ENCODE data around the gene DDX46. TPM values are rescaled to one million over a fixed set of nuclear protein-coding genes. Genes with fewer than 3 reads are reported as not detected.

DDX46 gene
- total and polyA plus RNA-seq, 2 of the 8 experiments (the other 6 are each of a cell fraction or from before 2014, with no cell fraction given), result 22.6 to 110 TPM

GRCh38 chr5:134821841-134822240, 63.3 kb downstream of the DDX46 start:
- Histone ChIP-seq H3K4me1 (replicated peaks in 1 of 4; ENCODE audit: control insufficient read depth in 3 of 4, insufficient read depth in 4 of 4, low read length in 3 of 4) (no peaks in the 10 kb centered on the region), H3K56ac (replicated peaks; ENCODE audit: insufficient read length, low read depth, low read length) (no peak overlapping the region), H2BK12ac (ENCODE audit: low read depth, low read length) (no peak overlapping the region), H3K23ac (ENCODE audit: insufficient read length) (no peak overlapping the region), H3K4me3 (ENCODE audit: extremely low read depth in 1 of 4, insufficient read depth in 2 of 4, low read depth in 3 of 4, low read length in 4 of 4) (no peak overlapping the region), H3K9ac (replicated peaks in 1 of 4; ENCODE audit: extremely low read depth in 1 of 4, low read depth in 3 of 4, low read length in 3 of 4) (no peak overlapping the region), H4K5ac (ENCODE audit: insufficient read length, low read depth, low read length) (no peak overlapping the region), H3K23me2 (ENCODE audit: low read depth, low read length) (no peaks in the 10 kb centered on the region), H3K4me2 (ENCODE audit: insufficient read depth in 1 of 2, low read depth in 2 of 2, low read length in 2 of 2) (no peak overlapping the region), H3K14ac (ENCODE audit: insufficient read length) (no peak overlapping the region), H2BK120ac (replicated peaks; ENCODE audit: low read depth, low read length) (no peak overlapping the region), H3K4ac (replicated peaks; ENCODE audit: insufficient read length, low read depth, low read length) (no peak overlapping the region), H2BK20ac (ENCODE audit: low read length) (no peak overlapping the region), H4K20me1 (replicated peaks in 1 of 2; ENCODE audit: control insufficient read depth in 1 of 2, insufficient read depth in 2 of 2, low read length in 2 of 2) (no peaks in the 10 kb centered on the region), H2AK5ac (ENCODE audit: low read depth, low read length) (no peak overlapping the region), H2BK5ac (ENCODE audit: low read depth, low read length) (no peak overlapping the region), H4K8ac (ENCODE audit: extremely low read depth, insufficient read depth, low read length) (no peak overlapping the region), H3K18ac (ENCODE audit: extremely low read depth, low read length) (no peak overlapping the region), H3K9me3 (ENCODE audit: insufficient read depth in 2 of 2, low read depth in 1 of 2, low read length in 1 of 2) (no peaks in the 10 kb centered on the region), H3K79me2 (ENCODE audit: control insufficient read depth in 1 of 2, insufficient read depth in 2 of 2, low read length in 2 of 2) (no peaks in the 10 kb centered on the region), H3K27ac (ENCODE audit: low read depth, low read length) (no peak overlapping the region), H3K79me1 (ENCODE audit: low read depth, low read length) (no peaks in the 10 kb centered on the region; the same call in 1 of the 2 replicates), H4K91ac (replicated peaks; ENCODE audit: insufficient read length, low read length) (no peak overlapping the region), H3K36me3 (ENCODE audit: control insufficient read depth in 2 of 4, insufficient read depth in 4 of 4, low read length in 3 of 4) (peaks cover 9 to 67% (median 45%) of the 10 kb centered on the region in 4 experiments), H3K27me3 (replicated peaks in 1 of 4; ENCODE audit: control insufficient read depth in 3 of 4, extremely low read depth in 1 of 4, insufficient read depth in 3 of 4, low read length in 3 of 4) (no peaks in the 10 kb centered on the region), H2AFZ (ENCODE audit: low read length) (no peak overlapping the region), H2BK15ac (ENCODE audit: low read length) (no peak overlapping the region)
- 88% methylated on average over 7 of the region's 7 CpGs; no CpG with 5 or more reads in 1 of the 2 experiments for WGBS, 2 experiments (ENCODE audit: extremely low coverage in 1 of 2, insufficient coverage in 1 of 2, insufficient read length in 1 of 2, insufficient replicate concordance in 2 of 2, low coverage in 1 of 2, low lambda C conversion rate in 2 of 2, missing lambda C conversion rate in 1 of 2)
- ChIA-PET POLR2A (ENCODE audit: partially characterized antibody) (interaction anchor here (1.2 kb wide), 1 partner anchor 12 kb away, joined by 3 read pairs; no protein-coding TSS in a partner anchor), CTCF (ENCODE audit: partially characterized antibody) (interaction anchor here (0.6 kb wide), 1 partner anchor 50 kb away, joined by 4 read pairs; no protein-coding TSS in a partner anchor)
- FAIRE-seq, result no peak
- no peak for DNase-seq (ENCODE audit: low read depth in 1 of 2, low spot score in 2 of 2)
- no peak for TF ChIP-seq KDM4A (IDR thresholded peaks at IDR 0.05; ENCODE audit: low read depth, low read length, severe bottlenecking)
- TF ChIP-seq RNF2 (IDR thresholded peaks at IDR 0.05; ENCODE audit: borderline replicate concordance, low read depth, low read length, missing control alignments, poor library complexity, severe bottlenecking), result no peak
- no peak for TF ChIP-seq RFX5 (IDR thresholded peaks at IDR 0.05; ENCODE audit: borderline replicate concordance, low read depth, low read length)
- TF ChIP-seq NANOG (IDR thresholded peaks at IDR 0.05; ENCODE audit: insufficient read depth, low read depth, low read length, poor library complexity, severe bottlenecking), result no peak
- no peak for TF ChIP-seq HDAC6 (IDR thresholded peaks at IDR 0.05; ENCODE audit: low read depth, low read length)
- TF ChIP-seq EGR1 (IDR thresholded peaks at IDR 0.05; ENCODE audit: borderline replicate concordance, low read depth, low read length), result no peak
- TF ChIP-seq HDAC2 (IDR thresholded peaks at IDR 0.05; ENCODE audit: borderline replicate concordance in 1 of 2, low read depth in 2 of 2, low read length in 2 of 2), result no peak
- TF ChIP-seq ATF3 (IDR thresholded peaks at IDR 0.05; ENCODE audit: insufficient read depth, low read depth, low read length), result no peak
- TF ChIP-seq JUND (IDR thresholded peaks at IDR 0.05; ENCODE audit: low read length), result no peak
- no peak for TF ChIP-seq TEAD4 (IDR thresholded peaks at IDR 0.05; ENCODE audit: low read depth, low read length)
- no peak for TF ChIP-seq SRF (IDR thresholded peaks at IDR 0.05; ENCODE audit: low read depth, low read length)
- TF ChIP-seq EP300 (IDR thresholded peaks at IDR 0.05; ENCODE audit: borderline replicate concordance in 1 of 2, low read depth in 2 of 2, low read length in 2 of 2), result no peak
